DOHH2 (cell line): Measurements from ENCODE around the gene RNU5B-1.

Experiments
- H3F3A ChIP-seq: fragments of 200-600 bp; sonication (generic), shearing (Covaris generic); 2 replicates; pipeline ENCODE4 v1.6.0; 2016; ENCODE audit warnings: antibody characterized with exemption, mild to moderate bottlenecking; ENCODE audit not compliant: control insufficient read depth, insufficient read depth
- H3K27ac ChIP-seq: fragments of 200-600 bp; sonication (generic); 2 replicates; pipeline ENCODE4 v1.5.1; 2014; ENCODE audit warnings: low read depth, mild to moderate bottlenecking, low read length, moderate library complexity
- H3K27me3 ChIP-seq: fragments of 200-600 bp; sonication (generic); 2 replicates; pipeline ENCODE4 v1.6.1; 2014; ENCODE audit warnings: mild to moderate bottlenecking, low read length, mixed read lengths; ENCODE audit not compliant: control insufficient read depth
- H3K36me3 ChIP-seq: fragments of 200-600 bp; sonication (generic); 2 replicates; pipeline ENCODE4 v1.6.1; 2014; ENCODE audit warnings: mild to moderate bottlenecking, low read length, moderate library complexity, mixed read lengths; ENCODE audit not compliant: control insufficient read depth
- H3K4me1 ChIP-seq: fragments of 200-600 bp; sonication (generic); 2 replicates; pipeline ENCODE4 v1.6.1; 2014; ENCODE audit warnings: mild to moderate bottlenecking, low read length, mixed read lengths; ENCODE audit not compliant: control insufficient read depth
- H3K4me2 ChIP-seq: fragments of 200-600 bp; sonication (generic); 2 replicates; pipeline ENCODE4 v1.6.0; 2014; ENCODE audit warnings: mild to moderate bottlenecking, low read length, moderate library complexity
- H3K4me3 ChIP-seq: fragments of 200-600 bp; sonication (generic); 2 replicates; pipeline ENCODE4 v1.5.1; 2014; ENCODE audit warnings: mild to moderate bottlenecking, low read length, mixed read lengths
- H3K79me2 ChIP-seq: fragments of 200-600 bp; sonication (generic); 2 replicates; pipeline ENCODE4 v1.6.1; 2014; ENCODE audit warnings: mild to moderate bottlenecking, low read length, mixed read lengths; ENCODE audit not compliant: control insufficient read depth
- H3K9me2 ChIP-seq: fragments of 200-600 bp; sonication (generic); replicated peaks from 2 replicates; pipeline ENCODE4 v1.6.1; 2014; ENCODE audit warnings: mild to moderate bottlenecking, low read length, mixed read lengths; ENCODE audit not compliant: control insufficient read depth
- H3K9me3 ChIP-seq: fragments of 200-600 bp; sonication (generic); 2 replicates; pipeline ENCODE4 v1.6.1; 2014; ENCODE audit warnings: antibody characterized with exemption, low read length, mixed read lengths; ENCODE audit not compliant: control insufficient read depth, insufficient read depth
- H4K20me1 ChIP-seq: fragments of 200-600 bp; sonication (generic); 2 replicates; pipeline ENCODE4 v1.6.0; 2014; ENCODE audit warnings: low read depth, mild to moderate bottlenecking, antibody characterized with exemption, low read length, moderate library complexity; ENCODE audit not compliant: control insufficient read depth, insufficient read depth
- EZH2phosphoT487 ChIP-seq: fragments of 200-600 bp; sonication (generic); IDR thresholded peaks from 2 replicates; pipeline ENCODE4 v1.6.1; 2017; ENCODE audit warnings: borderline replicate concordance, mild to moderate bottlenecking, antibody characterized with exemption, low read length, moderate library complexity, mixed read lengths
- TF ChIP-seq, protein P1 (sequence below): fragments of 200-600 bp; sonication (generic); IDR thresholded peaks from one replicate; pipeline ENCODE4 v1.5.1; 2014; ENCODE audit warnings: antibody characterized with exemption, mild to moderate bottlenecking, low read depth, low read length; ENCODE audit not compliant: poor library complexity, severe bottlenecking

RNU5B-1 gene

GRCh38 chr15:65305776-65306175 lies 1.3 kb downstream of the RNU5B-1 start:
- Histone ChIP-seq H4K20me1 (no peaks in the 10 kb centered on the region), H3F3A (peaks cover 22% of the 10 kb centered on the region), H3K9me2 (no peaks in the 10 kb centered on the region), H3K4me3 (no peak overlapping the region), H3K27me3 (no peaks in the 10 kb centered on the region), H3K79me2 (no peaks in the 10 kb centered on the region), H3K4me1 (peaks cover 27% of the 10 kb centered on the region), H3K9me3 (peaks cover 5% of the 10 kb centered on the region; the same call in 1 of the 2 replicates), H3K27ac (peak overlapping the region; percentile 74; the same call in 1 of the 2 replicates), H3K36me3 (no peaks in the 10 kb centered on the region), H3K4me2 (peak overlapping the region; percentile 79)
- TF ChIP-seq EZH2phosphoT487, result no peak
- TF ChIP-seq, protein P1, sequence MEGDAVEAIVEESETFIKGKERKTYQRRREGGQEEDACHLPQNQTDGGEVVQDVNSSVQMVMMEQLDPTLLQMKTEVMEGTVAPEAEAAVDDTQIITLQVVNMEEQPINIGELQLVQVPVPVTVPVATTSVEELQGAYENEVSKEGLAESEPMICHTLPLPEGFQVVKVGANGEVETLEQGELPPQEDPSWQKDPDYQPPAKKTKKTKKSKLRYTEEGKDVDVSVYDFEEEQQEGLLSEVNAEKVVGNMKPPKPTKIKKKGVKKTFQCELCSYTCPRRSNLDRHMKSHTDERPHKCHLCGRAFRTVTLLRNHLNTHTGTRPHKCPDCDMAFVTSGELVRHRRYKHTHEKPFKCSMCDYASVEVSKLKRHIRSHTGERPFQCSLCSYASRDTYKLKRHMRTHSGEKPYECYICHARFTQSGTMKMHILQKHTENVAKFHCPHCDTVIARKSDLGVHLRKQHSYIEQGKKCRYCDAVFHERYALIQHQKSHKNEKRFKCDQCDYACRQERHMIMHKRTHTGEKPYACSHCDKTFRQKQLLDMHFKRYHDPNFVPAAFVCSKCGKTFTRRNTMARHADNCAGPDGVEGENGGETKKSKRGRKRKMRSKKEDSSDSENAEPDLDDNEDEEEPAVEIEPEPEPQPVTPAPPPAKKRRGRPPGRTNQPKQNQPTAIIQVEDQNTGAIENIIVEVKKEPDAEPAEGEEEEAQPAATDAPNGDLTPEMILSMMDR, result no peak

DNA sequence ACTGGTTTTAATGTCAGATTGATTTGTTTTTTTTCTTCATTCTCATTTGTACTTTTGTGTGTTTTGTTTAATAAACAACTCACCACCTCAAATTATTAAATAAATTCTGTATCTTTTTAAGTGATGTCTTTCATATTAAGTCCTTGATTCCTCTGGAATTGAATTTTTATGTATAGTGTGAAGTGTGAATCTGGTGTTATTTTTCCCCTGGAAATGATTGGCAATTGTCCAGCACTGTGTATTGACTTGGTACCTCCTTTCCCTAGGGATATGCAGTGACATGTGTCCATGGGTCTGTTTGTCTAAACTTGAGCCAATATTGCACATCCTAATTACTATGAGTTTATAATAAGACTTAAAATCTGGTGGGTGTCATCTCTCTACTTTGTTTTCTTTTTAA lies 2.1 kb downstream of the RNU5B-1 start:
- peaks cover 22% of the 10 kb centered on the region for H3F3A ChIP-seq
- no peak for TF ChIP-seq EZH2phosphoT487
- TF ChIP-seq, protein P1, result no peak
- H3K9me2 ChIP-seq, result no peaks in the 10 kb centered on the region
- H3K36me3 ChIP-seq, result no peaks in the 10 kb centered on the region
- H4K20me1 ChIP-seq, result no peaks in the 10 kb centered on the region
- H3K27me3 ChIP-seq, result no peaks in the 10 kb centered on the region
- H3K9me3 ChIP-seq, result no peaks in the 10 kb centered on the region
- H3K4me3 ChIP-seq, result no peak overlapping the region
- peaks cover 27% of the 10 kb centered on the region for H3K4me1 ChIP-seq
- no peaks in the 10 kb centered on the region for H3K79me2 ChIP-seq
- H3K4me2 ChIP-seq, result no peak overlapping the region
- H3K27ac ChIP-seq, result no peak overlapping the region

DNA sequence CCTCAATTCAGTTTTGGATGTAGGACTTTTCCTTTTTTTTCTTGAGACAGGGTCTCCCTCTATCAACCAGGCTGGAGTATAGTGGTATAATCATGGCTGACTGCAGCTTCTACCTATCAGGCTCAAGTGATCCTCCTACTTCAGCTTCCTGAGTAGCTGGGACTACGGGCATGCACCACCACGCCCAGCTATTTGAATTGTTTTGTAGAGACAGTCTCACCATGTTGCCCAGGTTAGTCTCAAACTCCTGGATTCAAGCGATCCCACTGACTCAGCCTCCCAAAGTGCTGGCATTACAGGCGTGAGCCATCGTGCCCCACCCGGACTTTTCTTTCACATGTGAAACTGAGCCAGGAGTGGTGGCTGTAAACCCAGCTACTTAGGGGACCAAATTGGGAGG lies 3.5 kb downstream of the RNU5B-1 start:
- H3F3A ChIP-seq, result peaks cover 22% of the 10 kb centered on the region
- no peak for TF ChIP-seq EZH2phosphoT487
- TF ChIP-seq, protein P1, result no peak
- H3K4me2 ChIP-seq, result no peak overlapping the region
- H3K4me3 ChIP-seq, result no peak overlapping the region
- H3K79me2 ChIP-seq, result no peaks in the 10 kb centered on the region
- H3K36me3 ChIP-seq, result no peaks in the 10 kb centered on the region
- no peaks in the 10 kb centered on the region for H3K9me2 ChIP-seq
- H3K9me3 ChIP-seq, result no peaks in the 10 kb centered on the region
- H3K4me1 ChIP-seq, result peaks cover 27% of the 10 kb centered on the region
- no peak overlapping the region for H3K27ac ChIP-seq
- no peaks in the 10 kb centered on the region for H4K20me1 ChIP-seq
- H3K27me3 ChIP-seq, result no peaks in the 10 kb centered on the region; the same call in 1 of the 2 replicates
